Mucosa of gallbladder (tissue), 1 donor: ENCODE data around the gene AVL9. TPM values are rescaled to one million over a fixed set of nuclear protein-coding genes. Genes with fewer than 3 reads are reported as not detected.
A peak's percentile ranks its signal among the peaks of the same experiment; 100 is the strongest.
"Not testable (repeated sequence)": the region's sequence is repeated elsewhere in the genome, so short reads cannot be mapped to it uniquely, and the experiment has no call there.

Source experiments
- DNase-seq: peaks from one replicate; pipeline ENCODE4 v3.0.0-alpha.2; 2020; ENCODE audit warnings: low spot score
- total RNA-seq: library from RNA; stranded (reverse); gene quantifications from one replicate; pipeline ENCODE4 v1.2.1, GENCODE V29; 2021
- donor health status: DM: no; HTN: no; CAD: no.

AVL9 gene
- 53.6 TPM for total RNA-seq

GRCh38 chr7:32495298-32496051 lies at the start of gene AVL9:
Gene AVL9 (plus strand): TSS chr7:32495489. CDS start chr7:32495710, 221 bp downstream.
- DNase-seq = peak; percentile 98

DNA sequence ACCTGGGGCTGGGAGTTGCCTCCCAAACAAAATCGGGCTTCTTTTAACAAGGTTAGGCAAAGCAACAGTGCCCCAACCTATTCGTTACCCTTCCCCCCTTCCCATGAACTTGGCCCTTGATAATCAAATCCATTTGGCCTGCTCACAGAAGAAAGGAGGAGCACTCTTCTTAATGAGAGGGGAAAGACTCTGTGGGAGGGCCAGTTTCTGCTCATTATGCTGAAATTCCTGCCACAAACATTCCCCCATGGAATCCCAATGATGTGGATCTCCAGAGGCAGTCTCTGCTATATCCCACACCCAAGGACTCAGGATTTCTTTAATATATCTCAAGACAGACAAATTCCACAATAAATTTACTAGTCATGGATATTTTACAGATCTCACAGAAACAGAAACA lies 48.1 kb upstream of the AVL9 start:
- no peak for DNase-seq

DNA sequence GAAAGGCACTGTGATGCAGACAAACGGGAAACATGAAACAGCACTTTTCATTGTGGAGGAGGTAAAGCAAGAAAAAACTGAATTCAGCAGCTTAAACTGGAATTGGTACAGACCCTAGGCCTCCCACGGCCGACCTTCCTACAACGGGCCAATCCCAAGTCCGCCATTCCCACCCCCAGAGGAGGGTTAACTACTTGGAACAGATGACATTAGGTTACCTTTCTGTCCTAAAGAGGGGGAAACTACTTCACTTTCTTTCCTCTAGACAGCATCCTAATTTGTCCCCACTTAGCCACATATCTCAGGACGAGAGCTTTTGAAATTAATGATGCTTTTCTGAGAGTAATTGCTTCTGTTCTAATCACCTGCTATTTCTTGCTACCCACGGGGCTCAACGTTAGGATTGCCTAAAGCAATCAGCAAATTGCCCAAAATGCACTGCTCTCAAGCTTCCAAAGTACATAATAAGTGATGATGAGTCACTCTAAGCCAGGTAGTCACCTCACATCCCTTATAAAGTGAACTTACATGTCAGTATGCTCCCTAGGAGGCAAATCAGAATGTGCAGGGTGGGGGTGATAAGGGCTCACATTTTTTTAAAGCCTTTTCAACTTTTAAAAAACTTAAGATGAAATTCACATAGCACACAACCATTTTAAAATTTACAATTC lies 41.8 kb upstream of the AVL9 start:
- no peak for DNase-seq

- DNase-seq = no peak
Observed at GRCh38 chr7:32458025-32458424, 37.3 kb upstream of the AVL9 start.

GRCh38 chr7:32459788-32460187 lies 35.5 kb upstream of the AVL9 start:
- no peak for DNase-seq

DNA sequence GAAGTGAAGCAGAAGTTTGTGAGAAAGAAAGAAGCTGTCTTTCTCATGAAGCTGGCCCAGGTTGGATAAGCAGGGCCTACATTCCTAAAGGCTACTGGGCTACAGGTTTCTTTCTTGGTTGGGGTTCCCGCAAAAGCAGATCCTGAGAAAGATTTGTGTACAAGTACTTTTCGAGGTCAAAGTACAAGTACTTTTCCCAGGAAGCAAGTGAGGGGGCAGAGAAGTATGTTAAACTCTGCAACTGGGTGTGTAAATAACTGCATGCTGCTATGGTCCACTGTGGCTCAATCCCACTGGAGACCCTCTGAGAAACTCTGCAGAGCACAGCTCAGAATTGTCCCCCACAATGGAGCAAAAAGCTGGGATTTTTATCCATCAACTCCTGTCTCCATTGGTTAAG lies 33.8 kb upstream of the AVL9 start:
- DNase-seq = no peak

DNA sequence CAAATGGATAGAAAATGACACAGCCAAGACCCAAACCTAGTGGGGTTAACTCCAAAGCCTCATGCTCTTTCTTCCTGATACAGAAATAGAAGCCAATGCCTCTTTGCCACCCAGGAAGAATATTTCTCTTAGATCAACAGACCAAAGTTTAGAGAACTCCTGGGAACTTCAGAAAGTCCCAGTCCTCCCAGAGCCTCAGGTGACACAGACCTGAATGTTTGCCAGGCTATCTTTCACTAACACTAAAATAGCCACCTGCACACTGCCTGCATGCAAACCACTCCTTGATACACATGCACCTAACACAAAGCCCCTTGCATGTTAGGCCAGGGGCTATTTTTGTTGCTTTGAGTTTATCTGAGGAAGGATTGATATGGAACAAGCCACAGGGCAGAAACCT lies 32.8 kb upstream of the AVL9 start:
- DNase-seq = no peak

DNA sequence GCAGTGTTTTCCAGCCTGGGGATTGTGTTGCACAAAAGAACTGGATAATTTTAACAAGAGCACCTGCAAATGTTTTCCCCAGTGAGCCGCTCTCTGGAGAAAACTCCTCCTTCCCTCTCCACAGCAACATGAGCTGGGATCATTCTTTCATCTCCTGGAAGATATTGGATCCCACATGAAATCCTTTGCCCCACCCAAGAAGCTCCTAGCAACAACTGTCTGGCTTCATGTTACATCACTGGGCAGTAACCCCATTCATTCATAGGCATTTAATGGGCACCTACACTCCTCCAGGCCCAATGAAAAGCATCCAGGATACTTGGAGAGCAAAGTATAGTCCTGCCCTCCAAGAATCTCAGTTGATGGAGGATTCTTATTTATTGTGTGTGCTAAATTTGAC lies 32.3 kb upstream of the AVL9 start:
- DNase-seq = no peak

GRCh38 chr7:32464641-32465416 lies 30.5 kb upstream of the AVL9 start:
- DNase-seq = not testable (repeated sequence)

DNA sequence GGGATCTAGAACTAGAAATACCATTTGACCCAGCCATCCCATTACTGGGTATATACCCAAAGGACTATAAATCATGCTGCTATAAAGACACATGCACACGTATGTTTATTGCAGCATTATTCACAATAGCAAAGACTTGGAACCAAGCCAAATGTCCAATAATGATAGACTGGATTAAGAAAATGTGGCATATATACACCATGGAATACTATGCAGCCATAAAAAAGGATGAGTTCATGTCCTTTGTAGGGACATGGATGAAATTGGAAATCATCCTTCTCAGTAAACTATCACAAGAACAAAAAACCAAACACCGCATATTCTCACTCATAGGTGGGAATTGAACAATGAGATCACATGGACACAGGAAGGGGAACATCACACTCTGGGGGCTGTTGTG lies 25.3 kb upstream of the AVL9 start:
- DNase-seq = not testable (repeated sequence)

- DNase-seq = no peak
Observed at GRCh38 chr7:32470871-32471270, 24.4 kb upstream of the AVL9 start.

- DNase-seq = no peak
Observed at GRCh38 chr7:32472015-32472414, 23.3 kb upstream of the AVL9 start.

- no peak for DNase-seq
Observed at GRCh38 chr7:32474008-32474407, 21.3 kb upstream of the AVL9 start.

- DNase-seq = no peak
Observed at GRCh38 chr7:32476816-32477648, 18.3 kb upstream of the AVL9 start.

- DNase-seq = no peak
Observed at GRCh38 chr7:32477649-32477980, 17.7 kb upstream of the AVL9 start.

GRCh38 chr7:32479574-32480200 lies 15.6 kb upstream of the AVL9 start:
- DNase-seq = no peak

DNA sequence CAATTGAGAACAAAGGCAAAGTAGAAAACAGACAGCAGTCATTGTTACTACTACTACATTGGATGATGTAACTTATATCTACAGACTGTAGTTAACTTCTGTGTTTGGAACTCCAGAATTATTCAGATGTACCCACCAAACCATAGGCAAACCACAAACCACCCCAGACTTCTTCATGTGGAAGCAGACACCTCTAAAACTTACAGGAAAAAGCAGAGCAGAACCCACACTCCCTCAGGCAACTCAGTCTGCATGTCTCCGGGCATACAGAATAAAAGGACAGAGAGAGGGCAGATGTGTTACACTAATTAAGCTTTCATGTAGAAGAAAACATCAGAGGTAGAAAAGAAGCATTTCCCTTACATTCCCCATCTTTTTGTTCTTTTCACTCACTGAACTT lies 14.1 kb upstream of the AVL9 start:
- no peak for DNase-seq

DNA sequence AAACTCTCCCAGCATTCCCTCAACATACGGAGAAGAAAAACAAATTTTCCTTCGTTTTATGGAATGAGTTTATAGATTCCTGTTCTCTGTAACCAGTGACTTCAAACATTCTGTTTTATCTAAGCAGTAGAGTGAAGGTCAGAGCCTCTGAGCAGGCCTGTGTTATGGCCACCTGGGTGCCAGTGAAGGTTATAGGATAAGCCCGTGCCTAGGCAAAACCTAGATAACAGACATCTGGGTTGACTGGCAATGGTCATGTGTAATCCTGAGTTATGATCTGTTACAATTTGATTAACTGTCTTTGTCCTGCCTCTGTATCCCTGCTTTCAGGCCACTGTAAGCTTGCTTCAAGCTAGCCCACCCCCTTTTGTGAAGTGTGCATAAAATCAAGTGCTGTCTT lies 13.4 kb upstream of the AVL9 start:
- no peak for DNase-seq

GRCh38 chr7:32489788-32490126 lies 5.5 kb upstream of the AVL9 start:
- no peak for DNase-seq

GRCh38 chr7:32490127-32490796 lies 5.0 kb upstream of the AVL9 start, which contains the start of gene LSM5:
Gene LSM5 (minus strand): TSS chr7:32490380. CDS start chr7:32490365, 15 bp downstream.
- DNase-seq = peak; percentile 94

DNA sequence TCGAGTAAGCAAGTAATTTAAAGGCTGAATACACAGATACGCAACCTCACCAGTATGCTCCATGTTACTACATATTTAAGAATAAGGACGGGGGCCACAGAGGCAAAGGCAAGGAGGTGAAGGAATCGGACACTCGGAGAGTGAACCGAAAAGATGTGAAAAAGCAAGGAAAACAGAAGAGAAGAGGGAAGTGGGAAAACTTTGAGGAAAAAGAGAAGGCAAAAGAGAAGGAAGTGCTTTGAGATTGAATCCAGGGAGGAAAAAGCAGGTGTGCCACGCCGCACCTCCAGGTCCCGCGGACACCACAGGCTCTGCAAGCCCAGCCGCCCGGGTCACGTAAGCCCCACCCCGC lies 367 bp upstream of the AVL9 start:
- DNase-seq = no peak
